Lower leg skin (tissue), 3 donors: ENCODE measurements around the gene UBIAD1.

Source experiments
- POLR2A ChIP-seq, 2 donors: fragments of 450-650 bp; IDR thresholded peaks; one replicate each; pipeline ENCODE4 v1.6.1; 2016 to 2017; ENCODE audit warnings: antibody characterized with exemption in 2 of 2, mild to moderate bottlenecking in 1 of 2, moderate library complexity in 1 of 2
- TF ChIP-seq, protein P1 (sequence below), 3 donors: fragments of 450-650 bp; IDR thresholded peaks; one replicate each; pipeline ENCODE4 v1.5.1; 2016; ENCODE audit warnings: antibody characterized with exemption in 3 of 3, mild to moderate bottlenecking in 3 of 3, moderate library complexity in 2 of 3

GRCh38 chr1:11245904-11246719 lies 26.9 kb upstream of the UBIAD1 start:
- TF ChIP-seq, protein P1, sequence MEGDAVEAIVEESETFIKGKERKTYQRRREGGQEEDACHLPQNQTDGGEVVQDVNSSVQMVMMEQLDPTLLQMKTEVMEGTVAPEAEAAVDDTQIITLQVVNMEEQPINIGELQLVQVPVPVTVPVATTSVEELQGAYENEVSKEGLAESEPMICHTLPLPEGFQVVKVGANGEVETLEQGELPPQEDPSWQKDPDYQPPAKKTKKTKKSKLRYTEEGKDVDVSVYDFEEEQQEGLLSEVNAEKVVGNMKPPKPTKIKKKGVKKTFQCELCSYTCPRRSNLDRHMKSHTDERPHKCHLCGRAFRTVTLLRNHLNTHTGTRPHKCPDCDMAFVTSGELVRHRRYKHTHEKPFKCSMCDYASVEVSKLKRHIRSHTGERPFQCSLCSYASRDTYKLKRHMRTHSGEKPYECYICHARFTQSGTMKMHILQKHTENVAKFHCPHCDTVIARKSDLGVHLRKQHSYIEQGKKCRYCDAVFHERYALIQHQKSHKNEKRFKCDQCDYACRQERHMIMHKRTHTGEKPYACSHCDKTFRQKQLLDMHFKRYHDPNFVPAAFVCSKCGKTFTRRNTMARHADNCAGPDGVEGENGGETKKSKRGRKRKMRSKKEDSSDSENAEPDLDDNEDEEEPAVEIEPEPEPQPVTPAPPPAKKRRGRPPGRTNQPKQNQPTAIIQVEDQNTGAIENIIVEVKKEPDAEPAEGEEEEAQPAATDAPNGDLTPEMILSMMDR (IDR thresholded peaks at IDR 0.05): no peak
- TF ChIP-seq POLR2A (IDR thresholded peaks at IDR 0.05): no peak
